Stimulated activated CD8-positive, alpha-beta memory T cell treated with anti-CD3 and anti-CD28 coated beads, Interleukin-7, amount 100 ng/mL, for 24 hours (primary cell): Measurements from ENCODE around the gene ABHD15.

Source experiments
- DNase-seq: peaks from one replicate; pipeline ENCODE4 v3.0.0-alpha.2; 2020; ENCODE audit warnings: low read depth

ABHD15 gene

DNA sequence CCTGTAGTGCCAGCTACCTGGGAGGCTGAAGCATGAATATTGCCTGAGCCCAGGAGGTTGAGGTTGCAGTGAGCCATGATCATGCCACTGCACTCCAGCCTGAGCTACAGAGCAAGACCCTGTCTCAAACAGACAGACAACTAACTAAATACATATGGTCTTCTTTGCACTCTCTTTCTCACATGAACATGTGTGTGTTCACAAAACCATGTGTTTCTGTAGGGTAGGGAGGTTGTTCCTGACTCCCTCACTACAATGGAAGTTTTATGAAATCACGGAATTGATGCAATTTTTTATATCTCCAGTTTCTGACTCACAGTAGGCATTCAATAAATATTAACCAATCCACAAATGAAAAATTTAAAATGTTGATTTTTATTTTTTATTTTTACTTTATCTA is 48.5 kb downstream of the ABHD15 start:
- DNase-seq = no peak

DNA sequence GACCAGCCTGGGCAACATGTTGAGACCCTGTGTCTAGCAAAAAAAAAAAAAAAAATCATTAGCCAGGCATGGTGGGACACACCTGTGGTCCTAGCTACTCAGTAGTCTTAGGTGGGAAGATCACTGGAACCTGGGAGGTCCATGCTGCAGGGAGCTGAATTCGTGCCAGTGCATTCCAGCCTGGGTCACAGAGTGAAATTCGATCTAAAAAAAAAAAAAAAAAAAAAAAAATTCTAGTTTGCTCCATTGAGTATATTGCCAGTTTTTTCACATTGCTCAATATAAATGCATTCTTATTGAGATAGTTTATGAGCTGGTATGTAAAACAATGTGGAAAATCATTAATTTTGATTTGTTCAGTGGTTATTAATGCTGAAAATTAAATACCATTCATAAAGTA is 52.0 kb downstream of the ABHD15 start:
- DNase-seq = no peak

DNA sequence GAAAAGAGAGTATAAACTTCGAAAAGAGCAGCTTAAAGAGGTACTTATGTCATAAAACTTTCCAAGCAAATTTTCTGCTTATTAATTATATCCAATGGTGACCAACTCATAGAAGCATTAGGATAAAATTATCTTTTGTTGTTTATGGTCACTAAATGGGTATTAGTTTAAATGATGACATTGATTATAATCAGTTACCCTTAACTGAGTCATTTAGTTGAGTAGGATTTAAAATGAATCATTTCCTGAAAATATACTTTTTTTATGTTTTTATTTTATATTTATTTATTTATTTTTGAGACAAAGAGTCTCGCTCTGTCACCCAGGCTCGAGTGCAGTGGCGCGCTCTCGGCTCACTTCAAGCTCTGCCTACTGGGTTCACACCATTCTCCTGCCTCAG is 55.9 kb downstream of the ABHD15 start:
- DNase-seq = no peak
